Activated CD8-positive, alpha-beta T cell treated with anti-CD3 and anti-CD28 coated beads, Interleukin-2, amount 10 ng/mL, durations not matched to agents 7 days and 5 days (primary cell): ENCODE results near the gene GADL1. TPM values are rescaled to one million over a fixed set of nuclear protein-coding genes. Genes with fewer than 3 reads are reported as not detected.

Source experiments
- ATAC-seq: fragments of 150-1000 bp; cut with Tn5 transposase; one replicate; pipeline ENCODE4 v1.10.0; 2021; ENCODE audit warnings: moderate library complexity
- CTCF ChIA-PET: fragments of 350-600 bp; sonication (Branson Sonifier 250); formaldehyde crosslinking; loops from one replicate; lab custom pipeline; 2021; ENCODE audit warnings: antibody characterized with exemption; lab: Charles Lee
- POLR2A ChIA-PET: fragments of 350-600 bp; sonication (Branson Sonifier 250); formaldehyde crosslinking; loops from one replicate; lab custom pipeline; 2021; ENCODE audit warnings: antibody characterized with exemption; lab: Charles Lee
- DNase-seq: peaks from one replicate; pipeline ENCODE4 v3.0.0-alpha.2; 2020
- H3K27ac Mint-ChIP-seq: one replicate; pipeline ENCODE4 v1.8.0; 2021; ENCODE audit warnings: mild to moderate bottlenecking, mixed read lengths
- H3K27me3 Mint-ChIP-seq: one replicate; pipeline ENCODE4 v1.8.0; 2021; ENCODE audit warnings: low read depth, mixed read lengths
- H3K36me3 Mint-ChIP-seq: one replicate; pipeline ENCODE4 v1.8.0; 2021; ENCODE audit warnings: low read depth, mixed read lengths
- H3K4me1 Mint-ChIP-seq: one replicate; pipeline ENCODE4 v1.8.0; 2021; ENCODE audit warnings: low read depth, mixed read lengths
- H3K4me3 Mint-ChIP-seq: one replicate; pipeline ENCODE4 v1.8.0; 2021; ENCODE audit warnings: mild to moderate bottlenecking, mixed read lengths
- H3K9me3 Mint-ChIP-seq: one replicate; pipeline ENCODE4 v1.8.0; 2022; ENCODE audit warnings: mixed read lengths; ENCODE audit not compliant: insufficient read depth
- total RNA-seq, 2 experiments: library from RNA; stranded (reverse); gene quantifications; one replicate each; pipeline ENCODE4 v1.2.3, GENCODE V29; 2021

Gene GADL1
- total RNA-seq, 2 experiments from 2014 or later = not detected

DNA sequence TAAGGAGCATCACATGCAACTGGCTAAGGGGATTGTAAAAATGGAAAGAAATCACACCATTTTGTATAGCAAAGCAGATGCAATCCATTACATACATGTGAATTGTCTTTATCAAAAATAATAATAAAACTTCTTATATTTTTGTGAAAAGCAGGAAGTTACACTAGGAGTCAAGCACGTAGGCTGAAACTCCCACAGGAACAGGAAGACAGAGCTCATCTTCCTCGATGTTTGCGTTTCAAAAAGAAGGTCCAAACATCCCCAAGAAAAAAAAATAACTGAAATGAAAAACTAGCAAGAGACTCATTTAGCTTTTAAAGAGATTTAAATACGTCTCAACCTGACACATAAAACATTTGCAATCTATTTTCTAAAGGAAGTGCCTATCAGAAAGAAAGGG, 181.5 kb downstream of the GADL1 start:
- Mint-ChIP-seq H3K9me3 (peaks cover 5% of the 10 kb centered on the region), H3K4me3 (no peak overlapping the region), H3K27me3 (no peaks in the 10 kb centered on the region), H3K36me3 (peaks cover 5% of the 10 kb centered on the region), H3K4me1 (peaks cover 7% of the 10 kb centered on the region), H3K27ac (no peak overlapping the region)
- ChIA-PET CTCF (interaction anchor here (0.6 to 0.9 kb wide), 2 partner anchors 12 to 20 kb away, joined by 3 read pairs; no protein-coding TSS in a partner anchor), POLR2A (interaction anchor here (0.7 kb wide), 1 partner anchor 10 kb away, joined by 3 read pairs; no protein-coding TSS in a partner anchor)
- DNase-seq (no peak), ATAC-seq (no peak)

DNA sequence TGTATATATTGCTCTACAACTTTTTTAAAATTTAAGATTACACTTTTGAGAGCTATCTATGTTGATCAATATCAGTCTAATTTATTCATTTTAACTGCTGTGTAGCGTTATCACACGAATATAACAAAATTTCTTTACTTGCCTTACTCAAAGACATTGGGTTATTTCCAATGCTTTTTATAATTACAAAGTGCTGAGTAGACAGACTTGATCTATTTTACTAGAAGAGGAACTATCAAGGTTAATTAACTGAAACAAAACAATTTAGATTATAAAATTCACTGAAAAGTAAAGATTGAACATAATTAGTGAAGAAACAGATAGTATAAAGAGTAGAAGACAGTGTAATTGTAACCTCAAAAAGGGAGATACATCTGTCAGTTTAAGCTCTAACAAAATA, 182.6 kb downstream of the GADL1 start:
- no peak overlapping the region for H3K4me3 Mint-ChIP-seq
- H3K9me3 Mint-ChIP-seq = peaks cover 5% of the 10 kb centered on the region
- no peaks in the 10 kb centered on the region for H3K27me3 Mint-ChIP-seq
- DNase-seq (no peak), ATAC-seq (no peak)
- ChIA-PET CTCF (interaction anchor here (1.0 kb wide), 1 partner anchor 57 kb away, joined by 3 read pairs; no protein-coding TSS in a partner anchor), POLR2A (no interaction called here)
- H3K36me3 Mint-ChIP-seq = peaks cover 10% of the 10 kb centered on the region
- peaks cover 7% of the 10 kb centered on the region for H3K4me1 Mint-ChIP-seq
- no peak overlapping the region for H3K27ac Mint-ChIP-seq

DNA sequence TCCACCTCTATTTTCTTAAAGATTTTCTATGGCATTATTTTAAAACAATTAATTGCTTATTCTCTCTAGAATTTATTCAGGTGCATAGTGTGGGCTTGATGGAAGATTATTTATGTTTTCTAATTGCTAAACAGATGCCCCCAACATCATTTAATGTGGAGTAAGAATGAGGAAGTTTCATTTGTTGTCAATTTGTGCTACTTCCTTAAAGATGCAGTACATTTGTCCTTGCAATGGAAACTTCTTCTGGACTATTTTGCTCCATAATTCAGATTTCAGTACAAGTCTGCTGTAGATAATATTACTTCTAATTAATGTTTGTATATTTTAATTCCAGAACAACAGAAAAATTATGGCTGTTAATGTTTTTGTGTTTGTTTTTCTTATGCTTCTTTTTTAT, 183.3 kb downstream of the GADL1 start:
- POLR2A ChIA-PET = no interaction called here
- CTCF ChIA-PET = no interaction called here
- Mint-ChIP-seq H3K27ac (no peak overlapping the region), H3K27me3 (no peaks in the 10 kb centered on the region), H3K9me3 (peaks cover 5% of the 10 kb centered on the region), H3K36me3 (peaks cover 14% of the 10 kb centered on the region), H3K4me1 (peaks cover 7% of the 10 kb centered on the region), H3K4me3 (no peak overlapping the region)
- DNase-seq (no peak), ATAC-seq (no peak)

DNA sequence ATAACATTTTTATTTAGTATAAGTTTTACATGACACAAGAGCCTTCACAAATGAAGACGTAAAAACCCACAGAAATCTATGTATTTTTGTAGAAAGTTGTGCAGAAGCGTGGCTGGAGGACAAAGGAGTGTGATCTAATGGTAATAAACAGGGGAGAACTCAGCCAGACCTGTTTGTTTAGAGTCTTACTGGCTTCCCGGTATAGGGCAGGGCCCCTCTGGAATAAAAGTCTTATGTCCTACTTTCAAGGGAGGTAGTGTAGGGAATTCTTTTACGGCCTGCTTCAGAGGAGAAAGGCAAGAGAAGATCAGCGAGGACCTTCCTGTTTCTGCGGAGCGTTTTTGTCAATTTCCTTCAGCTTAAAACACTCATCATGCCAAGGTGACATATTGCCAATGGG, 184.4 kb downstream of the GADL1 start:
- Mint-ChIP-seq H3K9me3 (peaks cover 2% of the 10 kb centered on the region), H3K27me3 (no peaks in the 10 kb centered on the region), H3K36me3 (peaks cover 24% of the 10 kb centered on the region), H3K4me1 (peaks cover 7% of the 10 kb centered on the region), H3K4me3 (no peak overlapping the region), H3K27ac (no peak overlapping the region)
- ChIA-PET POLR2A (no interaction called here), CTCF (no interaction called here)
- DNase-seq (no peak), ATAC-seq (no peak)

DNA sequence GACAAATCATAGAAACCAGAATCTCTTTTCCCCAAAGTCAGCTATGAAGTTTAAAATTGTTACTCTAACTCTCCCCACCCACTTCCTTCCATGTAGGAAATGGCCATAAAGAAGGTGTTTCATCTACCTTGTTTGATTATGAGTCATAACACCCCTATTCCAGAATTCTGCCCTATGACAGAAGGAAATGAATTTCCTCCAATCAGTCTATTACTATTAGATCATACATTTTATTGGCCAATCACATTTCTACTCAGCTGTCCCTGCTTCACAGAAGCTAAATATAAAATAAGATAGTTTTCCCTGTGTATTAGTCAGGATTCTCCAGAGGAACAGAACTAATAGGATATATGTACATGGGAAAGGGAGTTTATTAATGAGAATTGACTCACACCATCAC, 186.0 kb downstream of the GADL1 start:
- Mint-ChIP-seq H3K4me1 (peaks cover 7% of the 10 kb centered on the region), H3K4me3 (no peak overlapping the region), H3K27ac (no peak overlapping the region), H3K36me3 (peaks cover 29% of the 10 kb centered on the region), H3K9me3 (no peaks in the 10 kb centered on the region), H3K27me3 (no peaks in the 10 kb centered on the region)
- POLR2A ChIA-PET = no interaction called here
- CTCF ChIA-PET = interaction anchor here (0.7 kb wide), 1 partner anchor 11 kb away, joined by 3 read pairs; no protein-coding TSS in a partner anchor
- DNase-seq = no peak
- no peak for ATAC-seq

DNA sequence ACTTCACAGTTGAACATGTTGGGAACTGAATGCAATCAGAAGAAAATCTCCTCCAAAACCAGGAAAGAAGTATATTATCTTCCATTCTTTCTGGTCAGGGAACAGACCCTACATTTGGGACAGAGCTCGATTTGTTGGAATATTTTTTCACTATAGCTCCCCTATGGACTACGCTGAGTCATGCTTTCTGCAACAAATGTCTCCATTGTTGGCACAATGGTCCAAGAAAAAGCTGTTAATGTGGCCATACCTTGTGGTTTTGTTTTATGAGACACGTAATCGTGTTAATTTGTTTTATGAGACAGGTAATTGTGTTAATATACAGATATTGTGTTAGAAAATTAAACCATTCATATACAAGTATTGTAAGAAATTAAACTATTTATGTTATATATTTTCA, 186.6 kb downstream of the GADL1 start:
- peaks cover 5% of the 10 kb centered on the region for H3K4me1 Mint-ChIP-seq
- no peaks in the 10 kb centered on the region for H3K9me3 Mint-ChIP-seq
- H3K4me3 Mint-ChIP-seq = no peak overlapping the region
- DNase-seq = no peak
- ChIA-PET POLR2A (no interaction called here), CTCF (interaction anchor here (0.7 kb wide), 1 partner anchor 11 kb away, joined by 3 read pairs; no protein-coding TSS in a partner anchor)
- H3K27ac Mint-ChIP-seq = no peak overlapping the region
- H3K27me3 Mint-ChIP-seq = no peaks in the 10 kb centered on the region
- no peak for ATAC-seq
- peaks cover 36% of the 10 kb centered on the region for H3K36me3 Mint-ChIP-seq

DNA sequence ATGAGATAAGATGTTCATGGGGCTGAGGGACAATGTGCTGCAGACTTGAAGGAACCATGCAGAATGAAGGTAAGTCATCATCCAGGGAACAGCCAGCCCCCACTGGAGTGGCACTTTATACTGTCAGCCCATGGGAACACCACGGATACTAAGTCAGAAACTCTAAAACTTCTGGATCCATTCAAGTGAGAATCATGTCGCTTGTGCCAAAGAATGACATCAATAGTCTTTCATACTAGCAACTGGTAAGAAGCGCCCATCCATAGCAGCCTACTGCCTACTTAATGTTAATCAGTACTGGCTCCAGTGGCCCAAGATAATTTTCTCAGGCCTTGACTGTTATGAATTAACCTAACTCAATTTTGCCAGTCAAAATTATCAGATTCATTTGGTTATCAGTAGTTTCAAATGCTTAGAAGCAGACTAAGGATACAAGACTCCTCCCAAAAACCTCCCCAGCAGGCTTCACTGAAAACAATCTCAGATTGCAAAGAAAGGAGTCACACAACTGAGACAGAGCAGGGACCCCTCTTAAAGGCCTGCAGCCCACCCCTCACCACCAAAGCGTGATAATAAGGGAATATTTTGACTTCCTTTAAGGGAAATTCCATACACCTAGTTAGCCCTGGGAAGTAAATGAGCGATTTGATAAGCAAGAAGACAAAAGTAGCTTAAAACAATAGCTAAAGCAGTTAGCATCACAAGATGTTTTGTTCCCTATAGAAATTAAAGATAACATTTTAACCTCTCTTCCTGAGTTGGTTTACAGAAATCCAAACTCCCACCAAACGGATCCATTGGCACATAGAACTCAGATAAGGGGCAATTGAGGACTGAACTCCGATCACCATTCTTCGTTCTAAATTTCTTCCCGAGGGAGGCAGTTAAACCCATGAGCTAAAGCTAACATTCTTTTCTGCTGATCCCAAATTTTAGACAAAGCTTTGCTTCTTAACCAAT, 189.2 kb downstream of the GADL1 start:
- CTCF ChIA-PET = interaction anchor here (1.3 to 2.0 kb wide), 2 partner anchors 12 to 46 kb away, joined by 4 to 13 read pairs; no protein-coding TSS in a partner anchor
- no peak overlapping the region for H3K4me3 Mint-ChIP-seq
- H3K4me1 Mint-ChIP-seq = peaks cover 5% of the 10 kb centered on the region
- no peak overlapping the region for H3K27ac Mint-ChIP-seq
- DNase-seq (no peak), ATAC-seq (no peak)
- POLR2A ChIA-PET = no interaction called here
- peaks cover 12% of the 10 kb centered on the region for H3K9me3 Mint-ChIP-seq
- no peaks in the 10 kb centered on the region for H3K27me3 Mint-ChIP-seq
- peaks cover 54% of the 10 kb centered on the region for H3K36me3 Mint-ChIP-seq

DNA sequence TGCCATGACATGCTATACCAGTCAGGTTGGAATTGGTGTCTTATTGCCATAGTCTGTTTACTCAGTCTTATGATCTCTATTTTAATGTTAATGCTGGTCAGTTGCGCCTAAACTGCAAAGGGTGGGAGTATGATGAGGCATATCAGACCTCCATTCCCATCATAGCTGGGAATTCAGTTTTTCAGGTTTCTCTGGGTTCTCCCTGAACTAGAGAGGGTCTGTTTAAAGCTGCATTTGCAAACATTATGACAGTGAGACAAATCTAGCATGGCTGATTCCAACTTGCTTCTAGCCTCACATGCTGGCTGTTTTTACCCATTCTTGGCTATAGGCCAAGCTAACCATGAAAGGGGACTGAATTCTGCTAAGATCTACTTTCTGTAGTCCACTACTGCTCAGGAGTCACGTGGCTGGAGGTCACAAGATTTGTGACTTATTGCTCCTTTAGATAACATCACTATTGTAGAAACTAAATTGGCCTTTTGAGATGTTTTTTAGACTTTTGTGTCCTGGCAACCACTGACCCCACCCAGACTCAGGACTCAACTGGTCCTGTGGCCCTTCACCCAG, 191.5 kb downstream of the GADL1 start:
- Mint-ChIP-seq H3K4me3 (no peak overlapping the region), H3K27me3 (no peaks in the 10 kb centered on the region), H3K36me3 (peaks cover 68% of the 10 kb centered on the region), H3K4me1 (no peaks in the 10 kb centered on the region), H3K9me3 (peaks cover 12% of the 10 kb centered on the region), H3K27ac (no peak overlapping the region)
- CTCF ChIA-PET = interaction anchor here (2.0 kb wide), 1 partner anchor 9 kb away, joined by 13 read pairs; no protein-coding TSS in a partner anchor
- DNase-seq (no peak), ATAC-seq (no peak)
- POLR2A ChIA-PET = interaction anchor here (0.5 kb wide), 1 partner anchor 10 kb away, joined by 3 read pairs; no protein-coding TSS in a partner anchor

DNA sequence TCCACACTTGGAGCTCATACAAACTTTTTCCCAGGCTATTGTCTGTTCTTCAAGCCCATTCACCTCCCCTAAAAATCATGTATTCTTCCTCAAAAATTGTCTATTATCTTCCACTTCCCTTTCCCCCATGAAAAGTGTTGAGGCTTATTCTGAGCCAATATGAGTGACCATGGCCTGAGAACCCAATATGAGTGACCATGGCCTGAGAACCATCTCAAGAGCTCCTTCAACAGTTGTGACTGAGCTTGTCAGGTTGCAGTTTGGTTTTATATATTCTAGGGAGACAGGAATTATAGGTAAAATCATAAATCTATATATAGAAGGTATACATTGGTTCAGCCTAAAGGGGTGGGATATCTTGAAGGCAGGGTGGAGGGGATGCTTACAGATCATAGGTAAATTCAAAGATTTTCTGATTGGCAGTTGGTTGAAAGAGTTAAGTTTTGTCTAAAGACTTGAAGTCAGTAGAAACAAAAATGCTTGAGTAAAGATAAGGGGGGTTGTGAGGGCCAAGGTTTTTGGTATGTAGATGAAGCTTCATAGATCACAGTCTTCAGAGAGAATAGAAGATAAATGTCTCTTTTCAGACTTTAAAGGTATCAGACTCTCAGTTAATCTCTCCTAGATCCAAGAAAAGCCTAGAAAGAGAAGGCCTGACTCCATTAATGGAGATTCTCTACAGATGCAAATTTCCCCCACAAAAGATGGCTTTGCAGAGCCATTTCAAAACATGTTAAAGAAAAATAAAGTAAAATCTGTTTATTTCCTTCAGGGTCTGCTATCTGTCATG, 192.2 kb downstream of the GADL1 start:
- CTCF ChIA-PET = interaction anchor here (0.9 to 1.4 kb wide), 3 partner anchors 9 to 503 kb away, joined by 3 to 5 read pairs (median 3); no protein-coding TSS in a partner anchor
- H3K9me3 Mint-ChIP-seq = peaks cover 12% of the 10 kb centered on the region
- no peaks in the 10 kb centered on the region for H3K27me3 Mint-ChIP-seq
- peaks cover 74% of the 10 kb centered on the region for H3K36me3 Mint-ChIP-seq
- no peak overlapping the region for H3K4me3 Mint-ChIP-seq
- ATAC-seq (no peak), DNase-seq (no peak)
- POLR2A ChIA-PET = interaction anchor here (0.5 kb wide), 1 partner anchor 11 kb away, joined by 3 read pairs; no protein-coding TSS in a partner anchor
- H3K27ac Mint-ChIP-seq = no peak overlapping the region
- H3K4me1 Mint-ChIP-seq = no peaks in the 10 kb centered on the region

DNA sequence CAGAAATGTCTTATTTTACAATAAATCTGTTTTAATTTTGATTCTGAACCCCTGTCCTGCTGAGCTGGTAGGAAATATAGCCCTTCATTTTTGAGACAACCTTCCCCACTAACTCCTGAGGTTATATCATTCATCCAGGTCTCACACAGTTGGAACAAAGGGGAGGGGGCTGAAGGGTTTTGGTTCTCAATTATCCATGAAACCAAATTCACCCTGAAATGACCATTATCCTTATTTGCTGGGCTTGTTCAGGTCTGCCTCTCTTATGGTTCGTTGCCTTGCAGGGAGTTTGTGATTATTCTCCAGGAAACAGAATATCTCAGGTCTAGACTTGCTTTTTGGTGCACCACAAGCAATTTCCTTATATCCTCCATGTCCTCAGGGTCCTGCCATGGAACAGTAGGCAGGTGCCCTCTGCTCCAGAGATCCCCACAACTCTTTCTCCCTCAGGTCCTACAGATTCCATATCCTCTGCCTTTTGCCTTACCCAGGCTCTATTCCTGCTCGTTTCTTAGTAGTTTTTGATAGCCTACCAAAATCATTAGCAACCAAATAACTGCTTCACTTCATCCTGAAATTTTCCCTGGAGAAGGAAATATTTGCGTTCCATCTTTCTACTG, 193.6 kb downstream of the GADL1 start:
- H3K27me3 Mint-ChIP-seq = no peaks in the 10 kb centered on the region
- ChIA-PET POLR2A (no interaction called here), CTCF (interaction anchor here (1.2 to 1.4 kb wide), 2 partner anchors 7 to 265 kb away, joined by 3 to 5 read pairs; no protein-coding TSS in a partner anchor)
- peaks cover 5% of the 10 kb centered on the region for H3K4me1 Mint-ChIP-seq
- no peak overlapping the region for H3K27ac Mint-ChIP-seq
- peaks cover 71% of the 10 kb centered on the region for H3K36me3 Mint-ChIP-seq
- ATAC-seq (no peak), DNase-seq (no peak)
- H3K4me3 Mint-ChIP-seq = no peak overlapping the region
- peaks cover 12% of the 10 kb centered on the region for H3K9me3 Mint-ChIP-seq

DNA sequence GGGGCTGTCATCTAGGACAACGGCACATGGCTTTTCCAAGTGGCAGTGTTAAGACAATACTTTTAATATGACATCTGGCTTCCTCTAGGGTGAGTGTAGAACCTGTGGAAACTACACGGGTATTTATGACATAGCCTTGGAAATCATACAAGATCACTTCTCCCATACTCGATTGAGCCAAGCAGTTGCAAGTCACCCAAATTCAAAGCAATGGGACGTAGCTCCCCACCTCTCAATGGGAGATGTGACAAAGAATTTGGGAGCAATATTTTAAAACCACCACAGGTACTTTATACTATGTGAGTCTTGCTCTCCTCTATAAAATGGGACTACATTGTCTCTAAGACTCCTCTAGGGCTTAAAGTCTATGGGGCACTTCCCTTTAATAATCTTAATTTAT, 194.5 kb downstream of the GADL1 start:
- Mint-ChIP-seq H3K27ac (no peak overlapping the region), H3K4me3 (no peak overlapping the region), H3K27me3 (no peaks in the 10 kb centered on the region), H3K9me3 (peaks cover 12% of the 10 kb centered on the region), H3K36me3 (peaks cover 73% of the 10 kb centered on the region), H3K4me1 (peaks cover 5% of the 10 kb centered on the region)
- no peak for ATAC-seq
- ChIA-PET CTCF (no interaction called here), POLR2A (no interaction called here)
- DNase-seq = no peak
